ENCODE data around the gene ADD3.

Gene ADD3

DNA sequence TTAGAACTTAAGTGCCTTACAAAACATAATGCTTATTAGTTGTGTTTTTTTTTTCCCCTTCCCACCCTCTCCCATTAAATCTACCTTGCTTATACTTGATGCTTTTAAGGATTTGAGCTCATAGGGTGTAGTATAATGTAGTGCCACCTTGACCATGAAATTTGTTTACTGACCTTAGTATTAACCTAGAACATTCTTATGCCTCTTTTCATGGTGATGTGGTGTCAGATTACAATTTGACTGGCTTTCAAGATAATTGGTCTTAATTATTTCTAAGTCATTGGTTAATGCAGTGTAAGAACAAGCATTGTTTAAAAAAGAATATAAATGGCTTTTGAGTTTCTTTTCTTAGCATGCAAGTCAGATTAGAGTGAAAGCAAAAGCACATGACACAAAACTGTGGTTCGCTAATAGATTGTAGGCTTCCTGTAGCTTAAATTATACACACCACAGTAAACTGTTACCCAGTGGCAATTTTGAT is 61.8 kb downstream of the ADD3 start:
- peak; percentile 49 for DNase-seq

DNA sequence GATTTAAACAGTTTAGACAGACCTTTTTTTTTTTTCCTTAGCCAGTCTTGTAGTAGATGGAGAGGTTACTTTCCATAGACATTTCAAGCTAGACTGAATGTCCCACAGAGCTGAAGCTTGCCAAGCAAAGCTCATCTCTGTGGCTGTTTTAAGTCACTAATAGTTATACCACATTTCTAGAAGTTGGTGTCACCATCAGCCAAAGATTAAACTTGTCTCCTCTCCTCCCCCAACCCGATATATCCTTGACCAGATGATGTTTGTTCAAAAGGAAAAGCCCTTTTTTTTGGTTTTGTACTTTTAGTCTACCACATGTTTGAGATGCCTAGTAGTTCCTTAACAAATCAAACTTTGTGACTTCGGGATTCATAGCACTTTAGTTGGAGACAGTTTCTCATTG is 66.1 kb downstream of the ADD3 start:
- no peak for DNase-seq

DNA sequence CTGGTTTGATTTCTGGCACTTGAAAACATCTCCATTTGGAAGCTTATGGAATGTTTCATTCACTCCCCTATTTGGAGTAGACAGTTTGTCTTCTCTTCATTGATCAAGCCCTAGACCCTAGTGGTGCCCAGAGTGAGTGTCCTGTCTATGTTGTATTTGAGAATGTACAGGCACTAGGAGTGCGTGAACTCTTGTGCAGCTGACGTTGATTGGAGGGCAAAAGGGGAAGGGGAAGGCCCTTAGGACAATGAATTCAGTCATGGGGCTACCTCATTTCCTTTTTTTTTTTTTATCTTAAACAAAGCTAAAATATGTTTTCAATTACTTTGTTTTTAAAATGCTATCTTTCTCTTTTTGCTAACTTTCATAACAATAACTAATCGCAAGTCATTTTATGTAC is 66.5 kb downstream of the ADD3 start:
- DNase-seq, result no peak

DNA sequence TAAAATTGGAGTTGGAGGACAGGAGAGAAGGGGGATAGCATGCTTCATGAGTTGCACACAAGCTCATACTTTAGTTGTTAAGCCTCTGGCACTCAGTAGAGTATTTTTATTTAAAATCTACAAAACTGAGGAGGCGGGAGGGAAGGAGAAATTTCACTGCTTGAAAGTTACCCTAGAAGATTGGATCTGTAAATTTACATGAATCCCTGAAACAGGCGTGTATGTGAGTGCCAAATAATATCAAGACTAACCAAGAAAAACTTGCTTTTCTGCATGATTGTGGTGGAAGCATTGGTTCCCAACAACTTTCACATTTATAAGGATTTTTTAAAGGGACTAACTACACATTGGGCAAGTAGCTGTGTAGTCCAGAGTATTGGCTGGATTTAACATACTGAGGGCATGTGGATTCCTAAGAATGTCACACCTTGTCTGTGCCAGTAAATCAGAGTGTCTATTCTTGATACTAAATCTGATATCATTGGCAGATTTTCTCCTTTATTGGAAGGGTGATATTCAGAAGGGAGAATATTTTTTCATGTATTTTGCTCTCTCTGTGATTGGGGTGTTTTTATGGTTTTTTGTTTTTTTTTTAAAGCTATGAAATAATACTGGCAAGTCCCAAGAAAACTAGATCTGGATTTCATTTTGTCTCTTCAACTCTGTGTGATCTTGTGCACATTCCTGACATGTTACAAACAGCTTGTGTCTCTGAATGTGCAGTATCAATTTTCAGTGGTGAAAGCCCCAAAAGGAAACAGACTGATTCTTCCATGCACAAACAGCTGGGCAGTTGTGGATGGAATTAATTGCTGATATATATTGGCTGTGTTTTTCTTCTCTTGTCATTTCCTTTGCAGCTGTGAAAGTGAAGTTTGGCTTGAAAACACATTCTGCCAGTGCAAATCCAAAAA is 67.2 kb downstream of the ADD3 start:
- DNase-seq, result no peak

GRCh38 chr10:110075686-110076085 is 67.9 kb downstream of the ADD3 start:
- no peak for DNase-seq

DNA sequence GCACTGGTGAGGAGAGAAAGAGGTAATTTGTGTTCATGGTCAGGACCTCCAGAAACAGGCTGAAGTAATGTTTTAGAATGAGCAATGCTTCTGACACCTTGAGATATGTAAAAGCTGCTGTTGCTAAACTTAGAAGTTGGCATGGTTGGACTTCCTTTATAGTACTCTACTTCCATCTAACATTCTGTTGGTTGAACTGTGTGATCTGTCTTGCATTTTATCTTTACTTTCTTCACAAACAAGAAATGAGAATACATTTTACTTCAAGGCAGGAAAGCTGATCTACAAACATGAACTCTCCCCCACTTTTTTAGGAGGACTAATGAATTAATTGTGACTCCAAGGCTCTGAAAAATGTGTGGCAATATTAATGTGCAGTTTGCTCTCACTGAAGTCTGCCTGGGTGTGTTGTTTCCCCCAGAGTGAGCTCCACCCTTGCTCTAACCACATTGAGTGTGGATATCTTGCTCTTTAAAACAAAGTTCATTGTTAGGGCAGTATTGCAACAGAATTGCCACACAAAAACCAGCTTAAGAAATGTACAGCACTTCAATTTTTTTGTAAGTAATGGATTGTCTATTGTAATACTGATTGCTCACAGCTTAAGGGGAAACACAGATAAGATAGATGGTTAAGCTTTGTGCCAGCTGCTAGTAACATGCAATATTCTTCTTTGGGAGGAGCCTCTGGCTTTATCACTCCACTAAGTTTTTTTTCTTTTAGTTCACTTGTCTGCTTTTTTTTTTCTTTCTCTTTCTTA is 69.0 kb downstream of the ADD3 start:
- DNase-seq, result peak; percentile 95

- DNase-seq, result peak; percentile 68
Measured at GRCh38 chr10:110077436-110078130, 69.8 kb downstream of the ADD3 start.

DNA sequence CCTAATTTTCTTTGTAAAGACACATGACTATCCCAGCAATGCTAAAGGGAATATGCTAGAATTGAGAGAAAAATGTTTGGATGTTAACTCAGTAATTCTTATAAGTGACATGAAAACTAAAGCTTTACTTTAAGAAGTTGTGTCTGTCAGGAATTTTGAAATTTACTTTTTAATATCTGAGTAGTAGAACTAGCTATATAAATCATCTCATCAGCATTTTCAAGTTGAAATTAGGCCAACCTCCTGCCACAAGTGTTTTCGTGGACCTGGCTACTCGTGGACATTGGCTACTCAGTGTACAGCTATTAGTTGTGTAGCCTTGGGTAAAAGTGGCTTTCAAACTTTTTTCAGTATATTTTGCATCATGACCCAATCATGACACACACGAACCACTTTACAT is 70.5 kb downstream of the ADD3 start:
- no peak for DNase-seq

GRCh38 chr10:110081911-110082310 is 74.1 kb downstream of the ADD3 start:
- DNase-seq, result peak; percentile 67

DNA sequence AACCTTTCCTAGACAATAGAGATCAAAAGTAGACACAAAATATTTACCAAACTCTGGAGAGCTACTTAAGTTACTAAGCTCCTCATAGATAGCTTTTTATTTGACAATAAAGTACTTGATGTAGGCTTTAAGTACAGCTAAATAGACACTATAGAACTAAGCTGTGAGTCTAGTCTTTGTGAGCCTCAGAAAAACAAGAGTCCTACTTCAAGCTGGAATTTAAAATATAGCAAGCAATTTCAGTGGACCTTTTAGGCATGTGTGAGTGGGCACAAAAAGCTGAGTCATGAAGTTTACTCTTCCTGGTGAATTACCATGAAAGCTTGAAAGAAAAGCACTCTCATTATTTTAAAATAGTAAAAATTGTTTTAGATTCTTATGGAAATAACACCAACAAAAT is 76.1 kb downstream of the ADD3 start:
- peak; percentile 74 for DNase-seq

GRCh38 chr10:110087682-110088081 is 79.9 kb downstream of the ADD3 start:
- DNase-seq, result no peak

DNA sequence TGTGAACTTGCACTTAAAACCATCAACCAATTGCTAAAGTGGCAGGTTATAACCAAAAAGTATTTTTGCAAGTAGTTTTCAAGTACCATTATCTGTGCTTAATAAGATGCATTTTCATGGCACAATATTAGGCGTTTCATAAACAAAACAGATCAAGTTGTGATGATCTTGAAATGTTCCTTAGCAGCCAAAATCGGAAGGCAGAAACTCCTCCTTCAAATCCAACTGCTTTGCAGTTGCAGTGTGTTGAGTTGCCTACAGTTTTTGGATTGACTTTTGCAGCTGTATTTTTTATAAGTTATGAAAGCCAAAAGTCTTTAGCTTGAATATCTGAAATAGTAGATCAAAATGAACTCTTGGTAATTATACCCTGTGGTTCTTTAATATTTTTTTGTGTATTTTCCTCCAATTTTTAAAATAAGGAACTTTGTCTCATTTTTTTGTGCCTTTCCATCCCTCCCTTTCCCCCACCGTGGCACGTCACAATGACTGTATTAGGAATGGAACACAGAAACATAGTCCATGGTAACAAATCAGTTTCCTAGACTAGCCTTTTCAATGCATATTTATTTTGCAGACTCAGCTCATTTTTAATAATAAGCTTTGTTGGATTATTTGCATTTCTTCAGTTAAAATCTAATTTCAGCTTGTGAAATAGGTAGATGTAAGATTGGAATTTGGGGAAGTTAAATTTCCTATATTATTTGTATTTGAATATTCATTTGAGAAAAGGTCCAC is 80.8 kb downstream of the ADD3 start:
- no peak for DNase-seq

DNA sequence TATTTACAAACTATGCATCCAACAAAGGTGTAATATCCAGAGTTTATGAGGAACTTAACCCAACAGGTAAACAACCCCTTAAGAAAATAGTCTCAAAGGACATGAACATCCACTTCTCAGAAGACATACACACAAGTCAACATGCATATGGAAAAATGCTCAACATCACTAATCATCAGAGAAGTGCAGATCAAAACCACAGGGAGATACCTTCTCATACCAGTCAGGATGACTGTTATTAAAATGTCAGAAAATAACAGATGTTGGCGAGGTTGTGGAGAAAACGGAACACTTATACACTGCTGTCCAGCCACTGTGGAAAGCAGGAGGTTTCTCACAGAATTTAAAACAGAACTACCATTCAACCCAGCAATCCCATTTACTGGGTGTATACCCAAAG is 84.0 kb downstream of the ADD3 start:
- DNase-seq, result no peak

DNA sequence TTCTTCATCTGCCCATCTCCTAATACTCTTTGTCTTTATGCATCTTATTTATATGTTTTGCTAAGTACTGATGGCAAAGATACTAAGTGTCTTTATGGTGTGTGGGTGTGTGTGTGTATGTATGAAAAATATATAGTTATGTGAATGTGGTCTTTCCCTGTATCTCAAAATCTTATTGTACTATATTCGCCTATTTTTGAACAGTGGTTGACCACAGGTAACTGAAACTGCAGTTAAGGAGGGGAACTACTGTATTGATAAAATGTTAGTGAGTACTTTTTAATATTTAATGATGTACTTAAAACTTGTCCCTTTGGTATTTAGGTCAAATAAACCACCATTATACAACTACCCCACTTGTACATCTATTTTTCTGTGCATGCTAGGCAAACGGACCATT is 85.9 kb downstream of the ADD3 start:
- no peak for DNase-seq

DNA sequence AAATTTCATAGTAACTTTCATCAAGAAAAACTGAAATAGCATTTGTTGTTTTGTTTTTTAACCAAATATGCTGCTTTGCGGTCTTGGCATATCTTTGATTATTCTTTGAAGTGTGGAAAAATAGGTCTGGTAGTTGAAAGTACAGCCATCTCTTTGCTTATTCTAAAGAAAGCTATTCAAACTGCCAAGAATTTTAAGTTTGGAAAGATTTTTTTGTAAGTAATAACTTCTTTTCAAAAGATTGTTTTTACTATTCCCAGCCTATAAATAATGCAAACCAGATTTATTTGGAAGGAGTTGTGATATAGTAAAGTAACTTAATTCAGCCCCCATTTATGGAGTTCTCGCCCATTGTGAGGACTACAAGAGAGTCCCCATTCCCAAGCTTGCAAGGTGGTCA is 87.0 kb downstream of the ADD3 start:
- DNase-seq, result no peak

DNA sequence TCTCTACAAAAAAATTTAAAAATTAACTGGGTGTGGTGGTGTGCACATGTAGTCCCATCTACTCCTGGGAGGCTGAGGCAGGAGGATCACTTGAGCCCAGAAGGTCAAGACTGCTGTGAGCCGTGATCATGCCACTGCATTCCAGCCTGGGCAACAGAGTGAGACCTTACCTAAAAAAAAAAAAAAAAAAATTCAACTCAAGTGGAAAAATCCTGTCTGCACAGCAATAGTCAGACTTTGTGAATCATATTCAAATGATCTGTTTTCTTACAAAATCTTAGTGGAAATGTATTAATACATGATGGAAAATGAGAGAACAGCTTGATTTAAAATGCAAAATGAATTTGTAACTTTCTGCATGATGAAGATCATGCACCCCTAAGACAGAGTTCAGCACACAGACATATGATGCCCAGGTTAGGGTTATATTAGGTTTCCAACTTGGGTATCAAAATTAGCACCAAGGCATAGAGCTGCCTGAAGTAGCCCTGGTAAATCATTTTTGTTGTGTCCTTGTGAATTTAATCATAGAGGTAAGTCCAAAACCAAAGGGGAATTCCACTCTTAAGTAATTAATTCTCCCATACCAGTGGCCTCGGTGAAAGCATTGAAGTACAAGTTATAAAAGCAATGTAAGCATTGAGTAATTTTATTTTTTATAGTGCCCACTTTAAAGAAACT is 93.8 kb downstream of the ADD3 start:
- DNase-seq, result no peak

- DNase-seq, result peak; percentile 15
Measured at GRCh38 chr10:110103921-110104461, 96.2 kb downstream of the ADD3 start.

GRCh38 chr10:110105873-110106272 is 98.1 kb downstream of the ADD3 start:
- no peak for DNase-seq

DNA sequence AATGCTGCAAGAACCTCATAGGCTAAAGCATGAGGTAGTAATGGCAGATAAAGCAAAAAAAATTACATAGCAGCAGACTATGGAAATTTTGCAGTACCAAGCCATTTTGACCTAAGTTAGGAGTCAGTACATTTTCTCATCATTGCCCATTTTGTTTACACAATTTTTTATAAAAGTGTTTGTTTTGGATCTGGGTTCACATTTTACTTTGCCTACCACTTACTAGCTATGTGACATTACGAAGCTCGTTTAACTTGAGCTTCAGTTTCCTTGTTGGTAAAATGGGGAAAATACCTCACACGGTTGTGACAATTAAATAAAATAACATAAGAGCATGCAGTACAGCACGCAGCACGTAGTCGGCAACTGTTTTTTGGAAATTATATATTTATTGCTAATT is 99.6 kb downstream of the ADD3 start:
- DNase-seq, result no peak

DNA sequence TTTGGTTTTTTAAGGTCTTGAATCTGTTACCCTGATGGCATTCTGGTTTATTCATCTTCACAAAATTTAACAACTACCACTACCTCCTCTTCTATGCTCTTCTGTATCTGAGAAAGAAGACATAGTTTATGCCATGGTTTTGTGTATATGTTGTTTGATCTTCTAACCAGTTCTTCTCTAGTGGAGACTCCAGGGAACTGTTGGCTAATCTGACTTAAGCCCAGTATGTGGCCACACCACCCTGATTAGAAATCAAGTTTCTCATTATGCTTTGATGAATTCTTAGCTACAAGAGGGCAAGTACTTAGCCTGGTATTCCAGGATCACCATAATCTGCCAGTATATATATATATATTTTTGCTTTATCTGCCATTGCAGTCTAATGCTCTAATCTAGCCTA is 100.1 kb downstream of the ADD3 start:
- DNase-seq, result peak; percentile 16

DNA sequence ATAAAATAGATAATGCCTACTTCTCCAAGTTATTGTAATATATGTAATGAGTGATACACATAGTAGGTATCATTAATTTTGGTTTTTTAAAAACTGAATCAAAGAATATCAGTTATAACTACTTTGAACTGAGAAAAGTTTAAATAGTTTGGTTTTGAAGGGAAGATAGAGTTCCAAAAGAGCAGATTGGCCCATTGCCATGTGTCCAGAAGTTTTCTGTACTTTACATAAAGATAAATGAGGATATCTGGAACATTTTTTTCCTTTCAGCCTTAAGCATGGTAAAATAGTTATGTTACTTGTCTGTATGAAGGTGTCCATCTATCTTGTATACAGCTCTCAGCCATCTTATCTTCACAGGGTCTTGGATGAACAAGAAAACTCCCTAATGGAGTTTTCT is 101.7 kb downstream of the ADD3 start:
- no peak for DNase-seq

GRCh38 chr10:110110338-110110737 is 102.6 kb downstream of the ADD3 start:
- DNase-seq, result no peak
